HepG2 (cell line): Measurements from ENCODE around the gene EXOC7. TPM values are rescaled to one million over a fixed set of nuclear protein-coding genes. Genes with fewer than 3 reads are reported as not detected.
A peak's percentile ranks its signal among the peaks of the same experiment; 100 is the strongest.

Experiments used
- ARNT2 ChIP-seq: sonication (generic); formaldehyde crosslinking; IDR thresholded peaks from 2 replicates; pipeline ENCODE4 v1.8.0; 2022; ENCODE audit warnings: mild to moderate bottlenecking, low read depth, missing genetic modification reagents, moderate library complexity
- DNMT3B ChIP-seq: conservative IDR thresholded peaks from 2 replicates; pipeline ENCODE4 v1.6.1; 2016; ENCODE audit warnings: missing biosample characterization, control low read depth
- E2F5 ChIP-seq: sonication (generic); formaldehyde crosslinking; conservative IDR thresholded peaks from 2 replicates; pipeline ENCODE4 v1.4.0; 2020; ENCODE audit warnings: missing genetic modification reagents
- GABPB1 ChIP-seq: IDR thresholded peaks from 2 replicates; pipeline ENCODE4 v1.6.1; 2016; ENCODE audit warnings: mild to moderate bottlenecking, missing genetic modification reagents, moderate library complexity, missing compliant biosample characterization
- HBP1 ChIP-seq: IDR thresholded peaks from 2 replicates; pipeline ENCODE4 v1.6.1; 2016; ENCODE audit warnings: low read depth, control low read depth
- HNRNPK ChIP-seq: fragments of 200-400 bp; formaldehyde crosslinking; IDR thresholded peaks from 2 replicates; pipeline ENCODE4 v1.6.1; 2018; ENCODE audit warnings: low read length, low read depth, moderate library complexity, mild to moderate bottlenecking; ENCODE audit not compliant: poor library complexity, severe bottlenecking
- NFKBIZ ChIP-seq: IDR thresholded peaks from 2 replicates; pipeline ENCODE4 v1.6.1; 2018; ENCODE audit warnings: missing genetic modification reagents, missing compliant biosample characterization
- PBX2 ChIP-seq: IDR thresholded peaks from 2 replicates; pipeline ENCODE4 v1.6.1; 2016; ENCODE audit warnings: control low read depth
- RAD21 ChIP-seq: fragments of 450-650 bp; formaldehyde crosslinking; IDR thresholded peaks from 2 replicates; pipeline ENCODE4 v1.5.0; 2020; ENCODE audit warnings: mild to moderate bottlenecking
- STAG1 ChIP-seq: sonication (generic); formaldehyde crosslinking; IDR thresholded peaks from 2 replicates; pipeline ENCODE4 v1.4.0; 2020; ENCODE audit warnings: missing genetic modification reagents
- TEAD2 ChIP-seq: sonication (generic); formaldehyde crosslinking; IDR thresholded peaks from 2 replicates; pipeline ENCODE4 v1.9.0; 2021; ENCODE audit warnings: missing genetic modification reagents
- TMF1 ChIP-seq: sonication (generic); formaldehyde crosslinking; IDR thresholded peaks from 2 replicates; pipeline ENCODE4 v1.8.1; 2022; ENCODE audit warnings: low read depth, missing genetic modification reagents
- TRIM22 ChIP-seq: fragments of 450-650 bp; IDR thresholded peaks from 2 replicates; pipeline ENCODE4 v1.6.1; 2017
- ZBTB37 ChIP-seq: sonication (generic); formaldehyde crosslinking; IDR thresholded peaks from 2 replicates; pipeline ENCODE4 v1.4.0; 2020; ENCODE audit warnings: mild to moderate bottlenecking, missing genetic modification reagents
- ZNF354B ChIP-seq: sonication (generic); formaldehyde crosslinking; IDR thresholded peaks from 2 replicates; pipeline ENCODE4 v1.8.0; 2022; ENCODE audit warnings: mild to moderate bottlenecking, missing genetic modification reagents
- ZNF768 ChIP-seq: sonication (generic); formaldehyde crosslinking; IDR thresholded peaks from 2 replicates; pipeline ENCODE4 v1.4.0; 2020; ENCODE audit warnings: missing genetic modification reagents
- polyA plus RNA-seq, 8 experiments: library from polyadenylated mRNA; depleted of rRNA in 3 of 8; stranded (reverse) in 7 of 8; unstranded in 1 of 8; fragments of >200 nt; fragmentation: Illumina TruSeq in 4 of 8; extraction: Trizol in 4 of 8; gene quantifications; 2 replicates each; pipeline versions ENCODE4 v1.2.1 to v1.2.3, GENCODE V29; 2011 to 2016; ENCODE audit warnings: low read depth in 4 of 8, missing spikeins in 1 of 8, mixed read lengths in 1 of 8; ENCODE audit not compliant: insufficient read depth in 1 of 8
- total RNA-seq, 5 experiments: library from RNA; depleted of rRNA; stranded (reverse); fragments of >200 nt; fragmentation: Illumina TruSeq; extraction: Trizol; gene quantifications; 2 replicates each; pipeline ENCODE4 v1.2.3, GENCODE V29; 2016; ENCODE audit warnings: low read depth in 1 of 5
- TF ChIP-seq, protein P1 (sequence below): sonication (generic); formaldehyde crosslinking; IDR thresholded peaks from 2 replicates; pipeline ENCODE4 v1.5.0; 2020; ENCODE audit warnings: missing genetic modification reagents
- TF ChIP-seq, protein P2 (sequence below): sonication (generic); formaldehyde crosslinking; IDR thresholded peaks from 2 replicates; pipeline ENCODE4 v1.5.1; 2020; ENCODE audit warnings: mild to moderate bottlenecking, missing genetic modification reagents, moderate library complexity

Gene EXOC7
- total and polyA plus RNA-seq, 2 of the 13 experiments (the other 11 are each of a cell fraction or from before 2014, with no cell fraction given), result 86.9 to 116 TPM

DNA sequence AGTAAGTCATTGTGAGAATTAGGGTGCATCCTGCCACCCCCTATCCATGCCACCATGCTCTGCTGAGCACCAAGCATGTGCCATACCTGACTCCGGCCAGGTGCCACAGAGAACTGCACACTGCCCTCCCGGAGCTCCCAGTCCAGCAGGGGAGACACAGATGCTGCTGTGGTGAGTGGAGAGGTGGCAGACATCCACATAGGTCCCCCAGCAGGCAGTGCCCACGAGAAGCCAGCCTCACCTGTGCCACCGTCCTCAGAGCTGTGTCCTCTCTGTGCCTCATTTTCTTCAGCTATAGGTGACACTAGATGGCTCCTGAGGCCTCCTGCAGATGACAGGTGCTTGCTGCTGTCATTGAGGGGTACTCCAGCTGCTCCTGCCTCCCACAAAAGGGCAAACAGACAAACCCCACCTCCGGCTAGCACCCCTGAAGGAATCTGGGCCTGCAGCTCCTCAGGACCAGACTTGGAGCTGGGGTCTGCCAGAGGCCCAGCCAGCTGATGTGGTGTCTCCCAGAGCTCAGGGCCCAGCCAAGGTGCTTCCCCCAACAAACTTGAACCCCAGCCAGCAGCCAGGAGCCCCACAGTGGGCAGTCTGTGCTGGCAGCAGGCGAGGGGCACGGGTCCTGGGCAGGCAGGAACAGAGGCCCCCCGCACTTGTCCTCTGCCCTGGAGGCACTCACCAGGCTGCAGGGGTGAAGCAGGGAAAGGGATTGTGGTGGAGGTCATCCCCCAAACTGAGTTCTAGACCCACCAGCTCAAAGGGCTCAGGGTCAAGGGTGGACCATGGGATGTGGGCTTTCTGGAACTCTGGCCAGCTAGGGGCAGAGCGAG, 20.4 kb upstream of the EXOC7 start (continued):
- TF ChIP-seq, protein P1, sequence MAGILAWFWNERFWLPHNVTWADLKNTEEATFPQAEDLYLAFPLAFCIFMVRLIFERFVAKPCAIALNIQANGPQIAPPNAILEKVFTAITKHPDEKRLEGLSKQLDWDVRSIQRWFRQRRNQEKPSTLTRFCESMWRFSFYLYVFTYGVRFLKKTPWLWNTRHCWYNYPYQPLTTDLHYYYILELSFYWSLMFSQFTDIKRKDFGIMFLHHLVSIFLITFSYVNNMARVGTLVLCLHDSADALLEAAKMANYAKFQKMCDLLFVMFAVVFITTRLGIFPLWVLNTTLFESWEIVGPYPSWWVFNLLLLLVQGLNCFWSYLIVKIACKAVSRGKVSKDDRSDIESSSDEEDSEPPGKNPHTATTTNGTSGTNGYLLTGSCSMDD (CRISPR knock-in tag), result no peak
- TF ChIP-seq TMF1 (CRISPR knock-in tag) (no peak), HBP1 (CRISPR knock-in tag) (no peak), PBX2 (no peak), TEAD2 (no peak), GABPB1 (CRISPR knock-in tag) (no peak), DNMT3B (CRISPR knock-in tag) (no peak), ZNF354B (CRISPR knock-in tag) (no peak), STAG1 (CRISPR knock-in tag) (peak; percentile 65), HNRNPK (no peak), ARNT2 (CRISPR knock-in tag) (no peak), NFKBIZ (no peak), E2F5 (CRISPR knock-in tag) (no peak), RAD21 (CRISPR knock-in tag) (peak; percentile 48), TRIM22 (no peak), ZBTB37 (CRISPR knock-in tag) (no peak), ZNF768 (CRISPR knock-in tag) (peak; percentile 85)
- TF ChIP-seq, protein P2, sequence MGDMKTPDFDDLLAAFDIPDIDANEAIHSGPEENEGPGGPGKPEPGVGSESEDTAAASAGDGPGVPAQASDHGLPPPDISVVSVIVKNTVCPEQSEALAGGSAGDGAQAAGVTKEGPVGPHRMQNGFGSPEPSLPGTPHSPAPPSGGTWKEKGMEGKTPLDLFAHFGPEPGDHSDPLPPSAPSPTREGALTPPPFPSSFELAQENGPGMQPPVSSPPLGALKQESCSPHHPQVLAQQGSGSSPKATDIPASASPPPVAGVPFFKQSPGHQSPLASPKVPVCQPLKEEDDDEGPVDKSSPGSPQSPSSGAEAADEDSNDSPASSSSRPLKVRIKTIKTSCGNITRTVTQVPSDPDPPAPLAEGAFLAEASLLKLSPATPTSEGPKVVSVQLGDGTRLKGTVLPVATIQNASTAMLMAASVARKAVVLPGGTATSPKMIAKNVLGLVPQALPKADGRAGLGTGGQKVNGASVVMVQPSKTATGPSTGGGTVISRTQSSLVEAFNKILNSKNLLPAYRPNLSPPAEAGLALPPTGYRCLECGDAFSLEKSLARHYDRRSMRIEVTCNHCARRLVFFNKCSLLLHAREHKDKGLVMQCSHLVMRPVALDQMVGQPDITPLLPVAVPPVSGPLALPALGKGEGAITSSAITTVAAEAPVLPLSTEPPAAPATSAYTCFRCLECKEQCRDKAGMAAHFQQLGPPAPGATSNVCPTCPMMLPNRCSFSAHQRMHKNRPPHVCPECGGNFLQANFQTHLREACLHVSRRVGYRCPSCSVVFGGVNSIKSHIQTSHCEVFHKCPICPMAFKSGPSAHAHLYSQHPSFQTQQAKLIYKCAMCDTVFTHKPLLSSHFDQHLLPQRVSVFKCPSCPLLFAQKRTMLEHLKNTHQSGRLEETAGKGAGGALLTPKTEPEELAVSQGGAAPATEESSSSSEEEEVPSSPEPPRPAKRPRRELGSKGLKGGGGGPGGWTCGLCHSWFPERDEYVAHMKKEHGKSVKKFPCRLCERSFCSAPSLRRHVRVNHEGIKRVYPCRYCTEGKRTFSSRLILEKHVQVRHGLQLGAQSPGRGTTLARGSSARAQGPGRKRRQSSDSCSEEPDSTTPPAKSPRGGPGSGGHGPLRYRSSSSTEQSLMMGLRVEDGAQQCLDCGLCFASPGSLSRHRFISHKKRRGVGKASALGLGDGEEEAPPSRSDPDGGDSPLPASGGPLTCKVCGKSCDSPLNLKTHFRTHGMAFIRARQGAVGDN, result peak; percentile 38; the same call in 1 of the 2 replicates
